Trophoblast cell (in vitro differentiated cells and primary cell): Measurements from ENCODE around the gene SPTLC3.
A peak's percentile ranks its signal among the peaks of the same experiment; 100 is the strongest.

Experiments used
- DNase-seq, 2 donors: peaks; one replicate each; pipeline ENCODE4 v3.0.0-alpha.2; 2016
- H2AFZ ChIP-seq: 2 replicates; pipeline ENCODE4 v1.6.1; 2013; ENCODE audit warnings: low read length, moderate library complexity, mild to moderate bottlenecking; ENCODE audit not compliant: insufficient read depth, poor library complexity
- H2AK5ac ChIP-seq: 2 replicates; pipeline ENCODE4 v1.6.1; 2013; ENCODE audit warnings: mild to moderate bottlenecking, low read length
- H2BK120ac ChIP-seq: 2 replicates; pipeline ENCODE4 v1.6.1; 2013; ENCODE audit warnings: low read length, mild to moderate bottlenecking, moderate library complexity; ENCODE audit not compliant: insufficient read depth, poor library complexity
- H2BK12ac ChIP-seq: 2 replicates; pipeline ENCODE4 v1.6.1; 2013; ENCODE audit warnings: mild to moderate bottlenecking, low read length, moderate library complexity
- H2BK5ac ChIP-seq: 2 replicates; pipeline ENCODE4 v1.6.1; 2013; ENCODE audit warnings: low read length, low read depth, moderate library complexity, mild to moderate bottlenecking; ENCODE audit not compliant: poor library complexity
- H3K14ac ChIP-seq: 2 replicates; pipeline ENCODE4 v1.6.1; 2013; ENCODE audit warnings: mild to moderate bottlenecking, low read length
- H3K18ac ChIP-seq: 2 replicates; pipeline ENCODE4 v1.6.1; 2013; ENCODE audit warnings: mild to moderate bottlenecking, low read length
- H3K23ac ChIP-seq: 2 replicates; pipeline ENCODE4 v1.6.1; 2013; ENCODE audit warnings: low read length
- H3K27ac ChIP-seq: 2 replicates; pipeline ENCODE4 v1.5.1; 2013; ENCODE audit warnings: low read depth, mild to moderate bottlenecking, inconsistent platforms, low read length, moderate library complexity
- H3K27me3 ChIP-seq: 2 replicates; pipeline ENCODE4 v1.6.1; 2013; ENCODE audit warnings: inconsistent platforms, mild to moderate bottlenecking, low read length, moderate library complexity; ENCODE audit not compliant: insufficient read depth
- H3K36me3 ChIP-seq, 2 experiments: 1 replicate in 1 of 2; 2 replicates in 1 of 2; pipeline ENCODE4 v1.6.1; 2013; ENCODE audit warnings: low read length in 2 of 2, mild to moderate bottlenecking in 2 of 2, moderate library complexity in 1 of 2; ENCODE audit not compliant: insufficient read depth in 2 of 2, control insufficient read depth in 1 of 2
- H3K4ac ChIP-seq: 2 replicates; pipeline ENCODE4 v1.6.1; 2013; ENCODE audit warnings: low read depth, mild to moderate bottlenecking, low read length, moderate library complexity
- H3K4me1 ChIP-seq, 2 experiments: 1 replicate in 1 of 2; 2 replicates in 1 of 2; pipeline ENCODE4 v1.6.1; 2013; ENCODE audit warnings: low read length in 2 of 2, mild to moderate bottlenecking in 2 of 2, moderate library complexity in 1 of 2; ENCODE audit not compliant: insufficient read depth in 2 of 2, control insufficient read depth in 1 of 2
- H3K4me2 ChIP-seq: 2 replicates; pipeline ENCODE4 v1.6.1; 2013; ENCODE audit warnings: inconsistent platforms, mild to moderate bottlenecking, low read length, moderate library complexity
- H3K4me3 ChIP-seq: 2 replicates; pipeline ENCODE4 v1.5.1; 2013; ENCODE audit warnings: mild to moderate bottlenecking, low read depth, low read length, inconsistent platforms
- H3K79me1 ChIP-seq: one replicate; pipeline ENCODE4 v1.6.1; 2013; ENCODE audit warnings: low read length
- H3K79me2 ChIP-seq: 2 replicates; pipeline ENCODE4 v1.6.1; 2013; ENCODE audit warnings: low read length, mild to moderate bottlenecking; ENCODE audit not compliant: control insufficient read depth, insufficient read depth, poor library complexity
- H3K9ac ChIP-seq: 2 replicates; pipeline ENCODE4 v1.6.1; 2013; ENCODE audit warnings: mild to moderate bottlenecking, low read length
- H3K9me3 ChIP-seq: 2 replicates; pipeline ENCODE4 v1.6.1; 2013; ENCODE audit warnings: low read depth, mild to moderate bottlenecking, control low read depth, inconsistent platforms, low read length; ENCODE audit not compliant: insufficient read depth
- H4K12ac ChIP-seq: 2 replicates; pipeline ENCODE4 v1.6.1; 2013; ENCODE audit warnings: low read depth, mild to moderate bottlenecking, low read length, moderate library complexity
- H4K8ac ChIP-seq: 2 replicates; pipeline ENCODE4 v1.6.1; 2013; ENCODE audit warnings: low read depth, mild to moderate bottlenecking, low read length, moderate library complexity
- H4K91ac ChIP-seq: one replicate; pipeline ENCODE4 v1.6.1; 2013; ENCODE audit warnings: low read depth, mild to moderate bottlenecking, low read length, moderate library complexity
- WGBS: extraction: QIAGEN DNeasy Blood & Tissue Kit; methylation state at CpG from one replicate; pipeline ENCODE4 v1.1.7; 2013; ENCODE audit warnings: missing lambda C conversion rate; ENCODE audit not compliant: insufficient read length, insufficient coverage; ENCODE audit errors: extremely low coverage; 5-methylcytosine and 5-hydroxymethylcytosine counted together

Gene SPTLC3

GRCh38 chr20:13017883-13018535 is 9.2 kb downstream of the SPTLC3 start:
- no peaks in the 10 kb centered on the region for H3K79me2 ChIP-seq
- WGBS: no CpG with 5 or more reads among the region's 2 CpGs
- no peak overlapping the region for H2AFZ ChIP-seq
- no peak overlapping the region for H2BK5ac ChIP-seq
- no peak overlapping the region for H3K14ac ChIP-seq
- H3K27ac ChIP-seq: no peak overlapping the region
- no peak overlapping the region for H4K91ac ChIP-seq
- H3K4me3 ChIP-seq: no peak overlapping the region
- peaks cover 0 to 5% of the 10 kb centered on the region in 2 experiments for H3K4me1 ChIP-seq
- no peak overlapping the region for H2AK5ac ChIP-seq
- H2BK12ac ChIP-seq: no peak overlapping the region
- DNase-seq: no peak
- H4K12ac ChIP-seq: no peak overlapping the region
- H4K8ac ChIP-seq: no peak overlapping the region
- H3K9me3 ChIP-seq: peaks cover 5% of the 10 kb centered on the region
- no peak overlapping the region for H2BK120ac ChIP-seq
- H3K79me1 ChIP-seq: no peaks in the 10 kb centered on the region
- no peak overlapping the region for H3K4me2 ChIP-seq
- H3K36me3 ChIP-seq: peaks cover 0 to 2% of the 10 kb centered on the region in 2 experiments
- H3K27me3 ChIP-seq: no peaks in the 10 kb centered on the region
- no peak overlapping the region for H3K23ac ChIP-seq
- H3K9ac ChIP-seq: no peak overlapping the region
- H3K18ac ChIP-seq: no peak overlapping the region
- no peak overlapping the region for H3K4ac ChIP-seq

GRCh38 chr20:13021205-13021970 is 12.6 kb downstream of the SPTLC3 start:
- Histone ChIP-seq H3K79me2 (no peaks in the 10 kb centered on the region), H2AFZ (no peak overlapping the region), H3K9ac (no peak overlapping the region), H3K27ac (no peak overlapping the region), H3K4me1 (peaks cover 0 to 3% of the 10 kb centered on the region in 2 experiments), H3K4me2 (no peak overlapping the region), H3K23ac (no peak overlapping the region), H3K18ac (no peak overlapping the region), H2BK12ac (no peak overlapping the region), H3K9me3 (peaks cover 5% of the 10 kb centered on the region), H4K8ac (no peak overlapping the region), H2AK5ac (no peak overlapping the region), H2BK120ac (no peak overlapping the region), H4K91ac (no peak overlapping the region), H3K79me1 (no peaks in the 10 kb centered on the region), H3K4ac (no peak overlapping the region), H3K27me3 (no peaks in the 10 kb centered on the region), H3K36me3 (peaks cover 0 to 2% of the 10 kb centered on the region in 2 experiments), H4K12ac (no peak overlapping the region), H2BK5ac (no peak overlapping the region), H3K14ac (no peak overlapping the region), H3K4me3 (no peak overlapping the region)
- no CpG with 5 or more reads among the region's 5 CpGs for WGBS
- DNase-seq: no peak

- WGBS: no CpG with 5 or more reads among the region's 4 CpGs
Measured at GRCh38 chr20:13022401-13023155, 13.8 kb downstream of the SPTLC3 start.

GRCh38 chr20:13024596-13024995 is 15.8 kb downstream of the SPTLC3 start:
- Histone ChIP-seq H3K9me3 (peaks cover 5% of the 10 kb centered on the region), H2BK12ac (no peak overlapping the region), H3K79me1 (no peaks in the 10 kb centered on the region), H3K23ac (no peak overlapping the region), H3K27me3 (no peaks in the 10 kb centered on the region), H3K18ac (no peak overlapping the region), H3K14ac (no peak overlapping the region), H3K79me2 (no peaks in the 10 kb centered on the region), H4K8ac (no peak overlapping the region), H2BK5ac (no peak overlapping the region), H3K9ac (no peak overlapping the region), H4K91ac (no peak overlapping the region), H2BK120ac (no peak overlapping the region), H3K36me3 (peaks cover 0 to 2% of the 10 kb centered on the region in 2 experiments), H3K4me3 (no peak overlapping the region), H3K4me1 (peaks cover 3 to 5% of the 10 kb centered on the region in 2 experiments), H2AFZ (no peak overlapping the region), H3K27ac (no peak overlapping the region), H3K4ac (no peak overlapping the region), H2AK5ac (no peak overlapping the region), H4K12ac (no peak overlapping the region), H3K4me2 (no peak overlapping the region)
- no peak for DNase-seq
- WGBS: no CpG with 5 or more reads among the region's 2 CpGs

More at GRCh38 chr20:13022401-13023155, 13.8 kb downstream of the SPTLC3 start:
- Histone ChIP-seq H4K8ac (no peak overlapping the region), H3K4me1 (peaks cover 0 to 3% of the 10 kb centered on the region in 2 experiments), H3K27me3 (no peaks in the 10 kb centered on the region), H2AK5ac (no peak overlapping the region), H2BK12ac (no peak overlapping the region), H3K79me1 (no peaks in the 10 kb centered on the region), H3K4me3 (no peak overlapping the region), H2AFZ (no peak overlapping the region), H3K27ac (no peak overlapping the region), H3K79me2 (no peaks in the 10 kb centered on the region), H3K4ac (no peak overlapping the region), H3K9me3 (peaks cover 5% of the 10 kb centered on the region), H4K91ac (no peak overlapping the region), H2BK5ac (no peak overlapping the region), H3K4me2 (no peak overlapping the region), H3K36me3 (peaks cover 0 to 2% of the 10 kb centered on the region in 2 experiments), H3K18ac (no peak overlapping the region), H3K23ac (no peak overlapping the region), H2BK120ac (no peak overlapping the region), H4K12ac (no peak overlapping the region), H3K14ac (no peak overlapping the region), H3K9ac (no peak overlapping the region)
- peak in 1 of 2 donors; percentile 5 for DNase-seq
